Left renal pelvis (tissue), 4 donors: ENCODE results near the gene NUDT4. TPM values are rescaled to one million over a fixed set of nuclear protein-coding genes. Genes with fewer than 3 reads are reported as not detected.

Experiments used
- DNase-seq, 4 donors: peaks; one replicate each; pipeline ENCODE4 v3.0.0-alpha.2; 2013; ENCODE audit warnings: low read depth in 4 of 4, low spot score in 3 of 4
- polyA plus RNA-seq, 4 donors: library from polyadenylated mRNA; unstranded; fragments of 120-200 nt; gene quantifications; one replicate each; pipeline ENCODE4 v1.2.1, GENCODE V29; 2013; ENCODE audit not compliant: insufficient read length in 4 of 4

Gene NUDT4
- polyA plus RNA-seq, 4 donors = 76.5 to 158 (median 128) TPM

DNA sequence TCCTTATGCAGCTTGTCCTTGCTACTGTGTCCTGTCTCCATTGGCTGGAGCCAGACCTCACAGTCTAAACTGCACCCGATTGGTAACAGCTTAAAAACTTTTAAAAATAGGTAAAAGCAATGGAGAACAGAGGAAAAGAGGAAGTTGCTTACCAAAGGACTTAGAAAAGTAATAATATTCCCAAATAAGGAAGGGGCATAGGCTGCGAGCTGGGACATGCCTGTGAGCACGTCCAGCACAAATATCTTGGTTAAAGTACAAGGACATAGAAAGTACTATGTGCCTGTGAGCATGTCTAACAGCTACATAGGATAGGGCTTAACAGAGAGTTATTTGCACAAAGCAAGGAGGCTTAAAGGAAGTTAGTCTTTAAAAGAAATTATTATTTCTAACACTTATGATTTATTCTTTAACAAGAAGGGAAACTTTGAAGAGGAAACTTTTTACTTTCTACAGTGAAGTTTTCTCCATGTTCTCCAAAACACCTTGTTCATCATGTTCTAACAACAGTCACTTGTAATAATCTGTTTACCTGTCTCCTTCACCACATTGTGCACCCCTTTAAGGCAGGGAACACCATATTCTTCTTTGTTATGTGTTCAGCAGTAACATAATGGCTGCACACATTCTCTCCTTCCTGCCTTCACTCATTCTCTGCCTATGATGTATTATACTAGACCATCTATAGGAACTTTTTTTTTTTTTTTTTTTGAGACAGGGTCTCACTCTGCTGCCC lies 73.9 kb downstream of the NUDT4 start:
- DNase-seq = no peak

DNA sequence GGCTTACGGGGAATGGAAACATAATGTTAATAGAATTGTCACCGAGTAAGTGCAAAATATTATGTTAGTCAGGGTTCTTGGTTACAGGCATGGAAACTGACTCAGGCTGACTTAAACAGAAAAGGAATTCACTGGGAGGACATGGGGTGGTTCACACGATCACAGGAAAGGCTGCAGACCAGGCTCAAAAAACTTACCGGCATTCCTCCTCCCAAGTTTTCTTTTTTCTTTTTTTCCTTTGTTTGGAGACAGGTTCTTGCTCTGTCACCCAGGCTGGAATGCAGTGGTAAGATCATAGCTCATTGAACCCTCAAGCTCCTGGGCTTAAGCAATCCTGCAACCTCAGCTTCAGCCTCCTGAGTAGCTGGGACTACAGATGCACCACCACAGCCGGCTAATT lies 75.9 kb downstream of the NUDT4 start:
- no peak for DNase-seq

DNA sequence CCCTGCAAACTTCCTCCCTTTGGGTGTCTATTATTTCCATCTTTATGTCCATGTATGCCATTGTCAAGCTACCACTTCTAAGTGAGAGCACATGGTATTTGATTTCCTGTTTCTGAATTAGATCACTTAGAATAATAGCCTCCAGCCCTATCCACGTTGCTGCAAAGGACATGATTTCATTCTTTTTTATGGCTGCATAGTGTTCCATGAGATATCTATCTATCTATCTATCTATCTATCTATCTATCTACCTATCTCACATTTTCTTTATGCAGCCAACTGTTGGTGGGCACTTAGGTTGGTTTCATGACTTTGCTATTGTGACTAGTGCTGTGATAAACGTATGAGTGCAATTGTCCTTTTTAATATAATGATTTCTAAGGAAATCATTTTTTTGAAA lies 78.4 kb downstream of the NUDT4 start:
- DNase-seq = no peak

Other genes with a start within 250 kb of the NUDT4 start
- 100 to 1,000 TPM; 132 to 196 (median 159) TPM for gene UBE2N, start 64.0 kb downstream of the NUDT4 start, polyA plus RNA-seq
- 100 to 1,000 TPM in 1 of 4 donors, 10 to 100 TPM in 3; 48.9 to 105 (median 71.8) TPM for gene MRPL42, start 89.6 kb downstream of the NUDT4 start, polyA plus RNA-seq
- gene SOCS2, start 194.8 kb downstream of the NUDT4 start, polyA plus RNA-seq = 10 to 100 TPM; 36.0 to 49.9 (median 38.4) TPM